ENCODE results near the gene SMCO2. TPM values are rescaled to one million over a fixed set of nuclear protein-coding genes. Genes with fewer than 3 reads are reported as not detected.

The SMCO2 gene
- total and polyA plus RNA-seq, 2 of the 8 experiments (the other 6 are each of a cell fraction or from before 2014, with no cell fraction given), result 0.24 to 0.80 TPM

- Histone ChIP-seq H4K8ac (ENCODE audit: extremely low read depth, insufficient read depth, low read length) (no peak overlapping the region), H3K9me3 (ENCODE audit: insufficient read depth in 2 of 2, low read depth in 1 of 2, low read length in 1 of 2) (no peaks in the 10 kb centered on the region), H3K23ac (ENCODE audit: insufficient read length) (no peak overlapping the region), H2BK5ac (ENCODE audit: low read depth, low read length) (no peak overlapping the region), H3K4me2 (ENCODE audit: insufficient read depth in 1 of 2, low read depth in 2 of 2, low read length in 2 of 2) (no peak overlapping the region), H2BK12ac (ENCODE audit: low read depth, low read length) (no peak overlapping the region), H4K91ac (replicated peaks; ENCODE audit: insufficient read length, low read length) (no peak overlapping the region), H3K9ac (replicated peaks in 1 of 4; ENCODE audit: extremely low read depth in 1 of 4, low read depth in 3 of 4, low read length in 3 of 4) (no peak overlapping the region), H3K4me1 (replicated peaks in 1 of 4; ENCODE audit: control insufficient read depth in 3 of 4, insufficient read depth in 4 of 4, low read length in 3 of 4) (no peaks in the 10 kb centered on the region; a peak in 1 of 7 replicates), H2AK5ac (ENCODE audit: low read depth, low read length) (no peak overlapping the region), H3K36me3 (ENCODE audit: control insufficient read depth in 2 of 4, insufficient read depth in 4 of 4, low read length in 3 of 4) (no peaks in the 10 kb centered on the region), H3K23me2 (ENCODE audit: low read depth, low read length) (no peaks in the 10 kb centered on the region), H3K79me1 (ENCODE audit: low read depth, low read length) (no peaks in the 10 kb centered on the region), H3K56ac (replicated peaks; ENCODE audit: insufficient read length, low read depth, low read length) (no peak overlapping the region), H2BK15ac (ENCODE audit: low read length) (no peak overlapping the region), H2BK20ac (ENCODE audit: low read length) (no peak overlapping the region), H2BK120ac (replicated peaks; ENCODE audit: low read depth, low read length) (no peak overlapping the region), H3K27me3 (replicated peaks in 1 of 4; ENCODE audit: control insufficient read depth in 3 of 4, extremely low read depth in 1 of 4, insufficient read depth in 3 of 4, low read length in 3 of 4) (no peaks in the 10 kb centered on the region), H4K20me1 (replicated peaks in 1 of 2; ENCODE audit: control insufficient read depth in 1 of 2, insufficient read depth in 2 of 2, low read length in 2 of 2) (no peaks in the 10 kb centered on the region), H3K79me2 (ENCODE audit: control insufficient read depth in 1 of 2, insufficient read depth in 2 of 2, low read length in 2 of 2) (no peaks in the 10 kb centered on the region), H3K18ac (ENCODE audit: extremely low read depth, low read length) (no peak overlapping the region), H3K27ac (ENCODE audit: low read depth, low read length) (no peak overlapping the region), H3K4ac (replicated peaks; ENCODE audit: insufficient read length, low read depth, low read length) (no peak overlapping the region), H3K14ac (ENCODE audit: insufficient read length) (no peak overlapping the region), H4K5ac (ENCODE audit: insufficient read length, low read depth, low read length) (no peak overlapping the region), H3K4me3 (ENCODE audit: extremely low read depth in 1 of 4, insufficient read depth in 2 of 4, low read depth in 3 of 4, low read length in 4 of 4) (no peak overlapping the region), H2AFZ (ENCODE audit: low read length) (no peak overlapping the region)
- no peak for TF ChIP-seq CEBPB (IDR thresholded peaks at IDR 0.05; ENCODE audit: low read depth, low read length)
- 82% methylated on average over 3 of the region's 3 CpGs; no CpG with 5 or more reads in 1 of the 2 experiments for WGBS, 2 experiments (ENCODE audit: extremely low coverage in 1 of 2, insufficient coverage in 1 of 2, insufficient read length in 1 of 2, insufficient replicate concordance in 2 of 2, low coverage in 1 of 2, low lambda C conversion rate in 2 of 2, missing lambda C conversion rate in 1 of 2)
- ChIA-PET POLR2A (ENCODE audit: partially characterized antibody) (no interaction called here), CTCF (ENCODE audit: partially characterized antibody) (no interaction called here)
- FAIRE-seq (no peak), DNase-seq (ENCODE audit: low read depth in 1 of 2, low spot score in 2 of 2) (no peak)
Measured at GRCh38 chr12:27500546-27500945, 54.0 kb downstream of the SMCO2 start.

Measured in H1 (cell line).